Right lung (tissue), 5 donors: ENCODE results near the gene SULT2A1. TPM values are rescaled to one million over a fixed set of nuclear protein-coding genes. Genes with fewer than 3 reads are reported as not detected.
"Not testable (repeated sequence)": the region's sequence is repeated elsewhere in the genome, so short reads cannot be mapped to it uniquely, and the experiment has no call there.

ENCODE experiments used
- DNase-seq, 2 donors: peaks; one replicate each; pipeline ENCODE4 v3.0.0-alpha.2; 2013
- polyA plus RNA-seq, 5 donors: library from polyadenylated mRNA; unstranded; fragments of 120-200 nt; gene quantifications; one replicate each; pipeline versions ENCODE4 v1.2.1 to v1.2.3, GENCODE V29; 2013; ENCODE audit warnings: inconsistent platforms in 1 of 5, low replicate concordance in 1 of 5; ENCODE audit not compliant: insufficient read length in 5 of 5, insufficient read depth in 1 of 5

SULT2A1 gene
- polyA plus RNA-seq, 5 donors = 0.10 to 0.35 (median 0.10) TPM; not detected in 2

GRCh38 chr19:47860602-47861297, 25.4 kb downstream of the SULT2A1 start:
- no peak for DNase-seq

- not testable (repeated sequence) for DNase-seq
Observed at GRCh38 chr19:47859838-47860237, 26.3 kb downstream of the SULT2A1 start.

- DNase-seq = not testable (repeated sequence)
Observed at GRCh38 chr19:47858646-47859285, 27.3 kb downstream of the SULT2A1 start, which contains the start of gene TPRX2. Gene TPRX2, plus strand, starts transcription at chr19:47859235. Its CDS starts 12 bp downstream, at chr19:47859247.

GRCh38 chr19:47858231-47858630, 27.9 kb downstream of the SULT2A1 start:
- not testable (repeated sequence) for DNase-seq

- DNase-seq = no peak
Observed at GRCh38 chr19:47854459-47854858, 31.7 kb downstream of the SULT2A1 start.

- DNase-seq = no peak
Observed at GRCh38 chr19:47853003-47853402, 33.1 kb downstream of the SULT2A1 start.

- DNase-seq = no peak
Observed at GRCh38 chr19:47848823-47849473, 37.2 kb downstream of the SULT2A1 start.

- no peak for DNase-seq
Observed at GRCh38 chr19:47848425-47848822, 37.7 kb downstream of the SULT2A1 start.

- no peak for DNase-seq
Observed at GRCh38 chr19:47842941-47843340, 43.2 kb downstream of the SULT2A1 start.

- no peak for DNase-seq
Observed at GRCh38 chr19:47839913-47840312, 46.2 kb downstream of the SULT2A1 start.

- DNase-seq = no peak
Observed at GRCh38 chr19:47839411-47839810, 46.7 kb downstream of the SULT2A1 start.

GRCh38 chr19:47836038-47836437, 50.1 kb downstream of the SULT2A1 start:
- no peak for DNase-seq

GRCh38 chr19:47832723-47833122, 53.4 kb downstream of the SULT2A1 start:
- DNase-seq = no peak

GRCh38 chr19:47826800-47827199, 59.3 kb downstream of the SULT2A1 start:
- no peak for DNase-seq

- no peak for DNase-seq
Observed at GRCh38 chr19:47824396-47824795, 61.7 kb downstream of the SULT2A1 start.

GRCh38 chr19:47821460-47822020, 64.6 kb downstream of the SULT2A1 start, which contains the start of gene CRX:
Gene CRX, plus strand, starts transcription at chr19:47821937. Its CDS starts 12,507 bp downstream, at chr19:47834444.
- DNase-seq = no peak

Other genes starting within 250 kb of the SULT2A1 start
- gene EHD2, start 172.9 kb downstream of the SULT2A1 start, polyA plus RNA-seq = 100 to 1,000 TPM in 3 of 5 donors, 10 to 100 TPM in 2; 79.9 to 160 (median 107) TPM
- 100 to 1,000 TPM; 393 to 541 (median 463) TPM for gene NOP53, start 140.8 kb downstream of the SULT2A1 start, polyA plus RNA-seq
- gene SELENOW, start 107.6 kb downstream of the SULT2A1 start, polyA plus RNA-seq = 100 to 1,000 TPM; 176 to 307 (median 209) TPM
- not detected for gene TPRX1, start 81.8 kb downstream of the SULT2A1 start, polyA plus RNA-seq
- gene CRX, start 64.4 kb downstream of the SULT2A1 start, polyA plus RNA-seq = under 1 TPM in 4 of 5 donors, not detected in 1; 0.04 to 0.16 (median 0.09) TPM
- gene TPRX2, start 27.1 kb downstream of the SULT2A1 start, polyA plus RNA-seq = not detected
- gene BSPH1, start 105.9 kb upstream of the SULT2A1 start, polyA plus RNA-seq = not detected
- not detected for gene ELSPBP1, start 108.3 kb upstream of the SULT2A1 start, polyA plus RNA-seq
- not detected for gene CABP5, start 157.8 kb upstream of the SULT2A1 start, polyA plus RNA-seq
- gene PLA2G4C, start 224.5 kb upstream of the SULT2A1 start, polyA plus RNA-seq = 10 to 100 TPM in 1 of 5 donors, 1 to 10 TPM in 4; 5.0 to 11.6 (median 6.0) TPM